HG02571 (cell line): Measurements from ENCODE around the gene HOXC10.

Experiments used
- ATAC-seq: cut with Tn5 transposase; IDR thresholded peaks from one replicate; pipeline ENCODE4 v1.9.1; 2021; ENCODE audit warnings: mild to moderate bottlenecking, moderate library complexity; ENCODE audit not compliant: unreplicated experiment

The HOXC10 gene

GRCh38 chr12:54036620-54037359 lies 51.8 kb downstream of the HOXC10 start:
- ATAC-seq: no peak

- no peak for ATAC-seq
Measured at GRCh38 chr12:54037360-54038283, 52.7 kb downstream of the HOXC10 start.

GRCh38 chr12:54038284-54038870 lies 53.4 kb downstream of the HOXC10 start:
- ATAC-seq: no peak

- no peak for ATAC-seq
Measured at GRCh38 chr12:54038871-54039414, 54.0 kb downstream of the HOXC10 start.

- ATAC-seq: no peak
Measured at GRCh38 chr12:54039417-54040147, 54.6 kb downstream of the HOXC10 start.
